Neural cell (in vitro differentiated cells): Measurements from ENCODE around the gene NXF1. TPM values are rescaled to one million over a fixed set of nuclear protein-coding genes. Genes with fewer than 3 reads are reported as not detected.
A peak's percentile ranks its signal among the peaks of the same experiment; 100 is the strongest.

Experiments
- H2AFZ ChIP-seq: fragments of 200-600, 300-800 bp; sonication (generic), shearing (Covaris generic); 2 replicates; pipeline ENCODE4 v1.6.0; 2014; ENCODE audit warnings: low read depth, mild to moderate bottlenecking, antibody characterized with exemption, low read length, moderate library complexity
- H3F3A ChIP-seq: fragments of 200-600 bp; shearing (Covaris generic); 2 replicates; pipeline ENCODE4 v1.6.1; 2016; ENCODE audit warnings: mild to moderate bottlenecking, moderate library complexity, mixed read lengths, antibody characterized with exemption, low read length; ENCODE audit not compliant: insufficient read depth, poor library complexity, severe bottlenecking
- H3K27ac ChIP-seq: fragments of 200-600, 300-800 bp; sonication (generic), shearing (Covaris generic); 2 replicates; pipeline ENCODE4 v1.5.1; 2014; ENCODE audit warnings: mild to moderate bottlenecking, low read length, moderate library complexity
- H3K27me3 ChIP-seq: fragments of 300-800, 200-600 bp; sonication (generic), shearing (Covaris generic); 2 replicates; pipeline ENCODE4 v1.6.0; 2014; ENCODE audit warnings: mild to moderate bottlenecking, low read depth, low read length, moderate library complexity; ENCODE audit not compliant: insufficient read depth
- H3K36me3 ChIP-seq: fragments of 300-800, 200-600 bp; sonication (generic), shearing (Covaris generic); 2 replicates; pipeline ENCODE4 v1.5.1; 2014; ENCODE audit warnings: mild to moderate bottlenecking, antibody characterized with exemption, low read length, moderate library complexity; ENCODE audit not compliant: insufficient read depth
- H3K4me2 ChIP-seq: fragments of 300-800, 200-600 bp; sonication (generic), shearing (Covaris generic); 2 replicates; pipeline ENCODE4 v1.6.0; 2014; ENCODE audit warnings: mild to moderate bottlenecking, low read length
- H3K4me3 ChIP-seq: fragments of 300-800, 200-600 bp; sonication (generic), shearing (Covaris generic); 2 replicates; pipeline ENCODE4 v1.5.1; 2014; ENCODE audit warnings: mild to moderate bottlenecking, low read length, moderate library complexity
- H3K79me2 ChIP-seq: fragments of 200-600 bp; shearing (Covaris generic); replicated peaks from 2 replicates; pipeline ENCODE4 v1.6.0; 2014; ENCODE audit warnings: mild to moderate bottlenecking, low read length, moderate library complexity; ENCODE audit not compliant: insufficient read depth
- H3K9ac ChIP-seq: fragments of 300-800, 200-600 bp; sonication (generic), shearing (Covaris generic); 2 replicates; pipeline ENCODE4 v1.6.1; 2016; ENCODE audit warnings: mild to moderate bottlenecking, low read length, mixed read lengths
- H3K9me2 ChIP-seq: fragments of 200-600 bp; shearing (Covaris generic); 2 replicates; pipeline ENCODE4 v1.6.1; 2016; ENCODE audit warnings: mild to moderate bottlenecking, low read length, mixed read lengths; ENCODE audit not compliant: insufficient read depth
- H3K9me3 ChIP-seq: fragments of 200-600, 300-800 bp; sonication (generic), shearing (Covaris generic); 2 replicates; pipeline ENCODE4 v1.6.1; 2016; ENCODE audit warnings: mild to moderate bottlenecking, mixed run types, low read length, moderate library complexity, mixed read lengths
- H4K20me1 ChIP-seq: fragments of 200-600 bp; shearing (Covaris generic); 2 replicates; pipeline ENCODE4 v1.6.1; 2016; ENCODE audit warnings: mild to moderate bottlenecking, mixed run types; ENCODE audit not compliant: insufficient read depth
- EP300 ChIP-seq: fragments of 450-650 bp; conservative IDR thresholded peaks from 2 replicates; pipeline ENCODE4 v1.6.1; 2014; ENCODE audit warnings: antibody characterized with exemption, mild to moderate bottlenecking, moderate library complexity; ENCODE audit not compliant: poor library complexity, severe bottlenecking
- EZH2 ChIP-seq: fragments of 200-600, 300-800 bp; shearing (Covaris generic), sonication (generic); IDR thresholded peaks from 2 replicates; pipeline ENCODE4 v1.6.1; 2014; ENCODE audit warnings: antibody characterized with exemption, low read length, borderline replicate concordance, mild to moderate bottlenecking; ENCODE audit not compliant: insufficient read depth, poor library complexity, severe bottlenecking
- MXI1 ChIP-seq: fragments of 450-650 bp; conservative IDR thresholded peaks from 2 replicates; pipeline ENCODE4 v1.6.1; 2014; ENCODE audit warnings: antibody characterized with exemption, mild to moderate bottlenecking; ENCODE audit not compliant: poor library complexity, severe bottlenecking
- POLR2AphosphoS5 ChIP-seq: IDR thresholded peaks from 2 replicates; pipeline ENCODE4 v1.6.1; 2012
- RAD21 ChIP-seq: fragments of 450-650 bp; conservative IDR thresholded peaks from 2 replicates; pipeline ENCODE4 v1.6.1; 2014; ENCODE audit warnings: antibody characterized with exemption, mild to moderate bottlenecking, moderate library complexity
- SMC3 ChIP-seq: fragments of 450-650 bp; conservative IDR thresholded peaks from 2 replicates; pipeline ENCODE4 v1.6.1; 2014; ENCODE audit warnings: antibody characterized with exemption, mild to moderate bottlenecking, moderate library complexity; ENCODE audit not compliant: poor library complexity
- TAF1 ChIP-seq: IDR thresholded peaks from 2 replicates; pipeline ENCODE4 v1.6.1; 2012; ENCODE audit warnings: low read depth
- polyA plus RNA-seq: library from polyadenylated mRNA; depleted of rRNA; stranded (reverse); fragments of >200 nt; gene quantifications from 2 replicates; pipeline ENCODE4 v1.2.3, GENCODE V29; 2014
- TF ChIP-seq, protein P1 (sequence below): fragments of 450-650 bp; IDR thresholded peaks from 2 replicates; pipeline ENCODE4 v1.5.1; 2014; ENCODE audit warnings: antibody characterized with exemption, mild to moderate bottlenecking, moderate library complexity; ENCODE audit not compliant: poor library complexity, severe bottlenecking
- TF ChIP-seq, protein P2 (sequence below): IDR thresholded peaks from 2 replicates; pipeline ENCODE4 v1.6.1; 2012; ENCODE audit warnings: borderline replicate concordance

Gene NXF1
- polyA plus RNA-seq, 1 donor from 2014 or later: 26.0 TPM

DNA sequence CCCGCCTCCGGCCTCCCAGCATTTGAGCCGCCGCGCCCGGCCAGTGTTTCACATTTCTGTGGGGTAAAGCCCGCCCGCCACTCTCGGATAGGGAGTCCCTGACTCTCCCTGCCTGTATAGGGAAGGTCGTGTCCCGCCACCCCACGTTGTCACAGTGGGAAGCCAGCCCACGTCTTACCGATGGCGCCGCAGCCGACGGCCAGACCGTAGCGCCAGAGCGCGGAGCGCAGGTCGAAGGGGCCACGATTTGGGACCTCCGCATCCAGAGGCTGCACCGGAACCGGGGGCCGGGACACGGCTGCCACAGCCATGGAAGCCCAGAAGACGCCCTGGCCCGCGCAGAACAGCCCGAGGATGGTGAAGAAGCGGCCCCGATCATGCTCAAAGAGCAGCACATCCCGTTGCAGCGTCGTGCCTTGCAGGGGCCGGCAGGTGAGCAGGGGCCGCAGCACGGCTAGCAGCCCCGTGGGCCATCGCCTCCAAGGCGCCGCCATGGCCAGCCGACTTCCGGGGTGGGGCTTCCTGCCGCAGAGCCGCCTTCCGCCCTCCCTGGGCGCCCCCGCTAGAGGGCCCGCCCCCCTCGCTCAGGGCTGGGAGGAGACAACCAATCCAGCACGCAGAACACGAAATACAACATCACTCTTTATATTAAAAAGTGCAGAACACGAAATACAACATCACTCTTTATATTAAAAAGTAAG is 13.6 kb downstream of the NXF1 start, which contains the start of gene TMEM223:
Gene TMEM223 (minus strand): TSS at position 506 of the 701 bp plus-strand sequence. CDS start 12 bp downstream, at position 494.
- TF ChIP-seq MXI1 (peak; percentile 92), POLR2AphosphoS5 (peak; percentile 82), SMC3 (no peak)
- H3K27me3 ChIP-seq: no peaks in the 10 kb centered on the region
- H3K79me2 ChIP-seq: peaks cover 10% of the 10 kb centered on the region
- no peaks in the 10 kb centered on the region for H3K36me3 ChIP-seq
- no peaks in the 10 kb centered on the region for H4K20me1 ChIP-seq
- peak within 1 kb of the TSS; percentile 58 for H3K27ac ChIP-seq
- no peaks in the 10 kb centered on the region for H3K9me2 ChIP-seq
- H3K9ac ChIP-seq: peak within 1 kb of the TSS; percentile 75
- H2AFZ ChIP-seq: no peak within 1 kb of the TSS
- H3K4me2 ChIP-seq: peak within 1 kb of the TSS; percentile 59
- no peaks in the 10 kb centered on the region for H3K9me3 ChIP-seq
- peaks cover 3% of the 10 kb centered on the region for H3F3A ChIP-seq
- peak within 1 kb of the TSS; percentile 93 for H3K4me3 ChIP-seq

DNA sequence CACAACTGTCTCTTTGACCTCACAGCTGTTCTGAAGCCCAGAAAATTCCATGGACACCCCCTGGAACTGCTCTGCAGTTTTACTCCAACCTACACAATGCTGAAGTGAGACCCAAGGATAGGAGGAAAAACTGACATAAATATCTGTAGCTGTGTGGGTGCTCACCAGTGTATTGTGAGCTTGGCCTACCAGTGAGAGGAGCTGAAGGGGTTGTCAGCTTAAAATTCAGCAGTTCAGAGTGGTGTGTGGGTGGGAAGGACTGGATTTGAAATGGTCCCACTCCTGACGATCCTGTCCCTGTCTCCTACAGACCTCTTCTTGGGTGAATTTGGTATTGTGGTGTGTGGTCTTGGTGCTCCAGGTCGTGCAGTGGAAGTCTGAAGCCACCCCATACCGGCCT is 15.7 kb downstream of the NXF1 start:
- Histone ChIP-seq H2AFZ (no peak overlapping the region), H3K36me3 (no peaks in the 10 kb centered on the region), H3K27me3 (no peaks in the 10 kb centered on the region), H3K9ac (no peak overlapping the region), H3K79me2 (peaks cover 10% of the 10 kb centered on the region), H3K9me2 (no peaks in the 10 kb centered on the region), H3K4me3 (no peak overlapping the region), H3K27ac (no peak overlapping the region), H4K20me1 (no peaks in the 10 kb centered on the region), H3K9me3 (no peaks in the 10 kb centered on the region), H3F3A (peaks cover 3% of the 10 kb centered on the region), H3K4me2 (no peak overlapping the region)
- TF ChIP-seq EP300: no peak
- no peak for TF ChIP-seq SMC3
- TF ChIP-seq RAD21: no peak
- TF ChIP-seq, protein P1, sequence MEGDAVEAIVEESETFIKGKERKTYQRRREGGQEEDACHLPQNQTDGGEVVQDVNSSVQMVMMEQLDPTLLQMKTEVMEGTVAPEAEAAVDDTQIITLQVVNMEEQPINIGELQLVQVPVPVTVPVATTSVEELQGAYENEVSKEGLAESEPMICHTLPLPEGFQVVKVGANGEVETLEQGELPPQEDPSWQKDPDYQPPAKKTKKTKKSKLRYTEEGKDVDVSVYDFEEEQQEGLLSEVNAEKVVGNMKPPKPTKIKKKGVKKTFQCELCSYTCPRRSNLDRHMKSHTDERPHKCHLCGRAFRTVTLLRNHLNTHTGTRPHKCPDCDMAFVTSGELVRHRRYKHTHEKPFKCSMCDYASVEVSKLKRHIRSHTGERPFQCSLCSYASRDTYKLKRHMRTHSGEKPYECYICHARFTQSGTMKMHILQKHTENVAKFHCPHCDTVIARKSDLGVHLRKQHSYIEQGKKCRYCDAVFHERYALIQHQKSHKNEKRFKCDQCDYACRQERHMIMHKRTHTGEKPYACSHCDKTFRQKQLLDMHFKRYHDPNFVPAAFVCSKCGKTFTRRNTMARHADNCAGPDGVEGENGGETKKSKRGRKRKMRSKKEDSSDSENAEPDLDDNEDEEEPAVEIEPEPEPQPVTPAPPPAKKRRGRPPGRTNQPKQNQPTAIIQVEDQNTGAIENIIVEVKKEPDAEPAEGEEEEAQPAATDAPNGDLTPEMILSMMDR: no peak
- no peak for TF ChIP-seq MXI1
- no peak for TF ChIP-seq POLR2AphosphoS5
- TF ChIP-seq, protein P2, sequence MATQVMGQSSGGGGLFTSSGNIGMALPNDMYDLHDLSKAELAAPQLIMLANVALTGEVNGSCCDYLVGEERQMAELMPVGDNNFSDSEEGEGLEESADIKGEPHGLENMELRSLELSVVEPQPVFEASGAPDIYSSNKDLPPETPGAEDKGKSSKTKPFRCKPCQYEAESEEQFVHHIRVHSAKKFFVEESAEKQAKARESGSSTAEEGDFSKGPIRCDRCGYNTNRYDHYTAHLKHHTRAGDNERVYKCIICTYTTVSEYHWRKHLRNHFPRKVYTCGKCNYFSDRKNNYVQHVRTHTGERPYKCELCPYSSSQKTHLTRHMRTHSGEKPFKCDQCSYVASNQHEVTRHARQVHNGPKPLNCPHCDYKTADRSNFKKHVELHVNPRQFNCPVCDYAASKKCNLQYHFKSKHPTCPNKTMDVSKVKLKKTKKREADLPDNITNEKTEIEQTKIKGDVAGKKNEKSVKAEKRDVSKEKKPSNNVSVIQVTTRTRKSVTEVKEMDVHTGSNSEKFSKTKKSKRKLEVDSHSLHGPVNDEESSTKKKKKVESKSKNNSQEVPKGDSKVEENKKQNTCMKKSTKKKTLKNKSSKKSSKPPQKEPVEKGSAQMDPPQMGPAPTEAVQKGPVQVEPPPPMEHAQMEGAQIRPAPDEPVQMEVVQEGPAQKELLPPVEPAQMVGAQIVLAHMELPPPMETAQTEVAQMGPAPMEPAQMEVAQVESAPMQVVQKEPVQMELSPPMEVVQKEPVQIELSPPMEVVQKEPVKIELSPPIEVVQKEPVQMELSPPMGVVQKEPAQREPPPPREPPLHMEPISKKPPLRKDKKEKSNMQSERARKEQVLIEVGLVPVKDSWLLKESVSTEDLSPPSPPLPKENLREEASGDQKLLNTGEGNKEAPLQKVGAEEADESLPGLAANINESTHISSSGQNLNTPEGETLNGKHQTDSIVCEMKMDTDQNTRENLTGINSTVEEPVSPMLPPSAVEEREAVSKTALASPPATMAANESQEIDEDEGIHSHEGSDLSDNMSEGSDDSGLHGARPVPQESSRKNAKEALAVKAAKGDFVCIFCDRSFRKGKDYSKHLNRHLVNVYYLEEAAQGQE: no peak
- TF ChIP-seq EZH2: no peak
- TF ChIP-seq TAF1: no peak
